HepG2 (cell line): ENCODE measurements around the gene ARIH2. TPM values are rescaled to one million over a fixed set of nuclear protein-coding genes. Genes with fewer than 3 reads are reported as not detected.

Source experiments
- ATAC-seq: fragments of 200-7000 bp; cut with Tn5 transposase; 3 replicates; pipeline ENCODE4 v1.9.1; 2020; ENCODE audit warnings: mild to moderate bottlenecking, moderate library complexity
- BruUV-seq: library from RNA; stranded (reverse); fragments of 400-500 nt; replicated peaks from 2 replicates; lab custom pipeline; 2021; lab: Mats Ljungman, UMichigan
- CTCF ChIA-PET: fragments of 300-600 bp; formaldehyde crosslinking; extraction: SDS; loops from one replicate; lab custom pipeline; 2021; ENCODE audit warnings: low total read pairs, inconsistent platforms, low intra/inter-chr PET ratio; lab: Yijun Ruan, JAX
- POLR2A ChIA-PET: fragments of 350-600 bp; sonication (Branson Sonifier 250); formaldehyde crosslinking; loops from one replicate; lab custom pipeline; 2020; ENCODE audit warnings: antibody characterized with exemption, inconsistent platforms; lab: Yijun Ruan, JAX
- DNase-seq: peaks from one replicate; pipeline ENCODE4 v3.0.0-alpha.2; 2015; ENCODE audit warnings: low spot score
- FAIRE-seq: peaks from 3 replicates; lab custom pipeline; 2011; peaks lifted over from hg19 to GRCh38; lab: Jason Lieb, UNC
- H2AFZ ChIP-seq: one replicate; pipeline ENCODE4 v1.6.1; 2011; ENCODE audit warnings: low read length, inconsistent platforms
- H3K27ac ChIP-seq: fragments of 300-600 bp; 3 replicates; pipeline ENCODE4 v1.8.0; 2011; ENCODE audit warnings: mixed run types, mild to moderate bottlenecking, mixed read lengths, low read length, inconsistent platforms; ENCODE audit not compliant: insufficient read depth; ENCODE audit errors: extremely low read length
- H3K27me3 ChIP-seq, 2 experiments: fragments of 200-600 bp in 1 of 2; 2 replicates in 1 of 2; 3 replicates in 1 of 2; pipeline versions ENCODE4 v1.6.0 to v1.8.0; 2011; ENCODE audit warnings: low read length in 2 of 2, mild to moderate bottlenecking in 2 of 2, moderate library complexity in 2 of 2, inconsistent platforms in 1 of 2; ENCODE audit not compliant: insufficient read depth in 2 of 2, control insufficient read depth in 1 of 2
- H3K36me3 ChIP-seq, 2 experiments: fragments of 200-600 bp in 1 of 2; replicated peaks in 1 of 2; 2 replicates in 1 of 2; 3 replicates in 1 of 2; pipeline versions ENCODE4 v1.5.1 to v1.8.0; 2011; ENCODE audit warnings: low read length in 2 of 2, inconsistent platforms in 1 of 2; ENCODE audit not compliant: insufficient read depth in 2 of 2, control insufficient read depth in 1 of 2
- H3K4me1 ChIP-seq: 2 replicates; pipeline ENCODE4 v1.5.1; 2012; ENCODE audit warnings: low read length, inconsistent platforms; ENCODE audit not compliant: insufficient read depth
- H3K4me2 ChIP-seq: 2 replicates; pipeline ENCODE4 v1.6.0; 2011; ENCODE audit warnings: low read depth, low read length, inconsistent platforms
- H3K4me3 ChIP-seq, 3 experiments: fragments of 200-600 bp in 1 of 3; sonication (generic), shearing (Covaris generic) in 1 of 3; replicated peaks in 1 of 3; 2 replicates each; pipeline ENCODE4 v1.5.1; 2011 to 2016; ENCODE audit warnings: low read length in 3 of 3, inconsistent platforms in 2 of 3, low read depth in 2 of 3, mild to moderate bottlenecking in 2 of 3, control low read depth in 1 of 3, mixed read lengths in 1 of 3; ENCODE audit not compliant: insufficient read depth in 1 of 3
- H3K79me2 ChIP-seq: one replicate; pipeline ENCODE4 v1.6.1; 2011; ENCODE audit warnings: low read length, inconsistent platforms; ENCODE audit not compliant: insufficient read depth
- H3K9ac ChIP-seq: 2 replicates; pipeline ENCODE4 v1.6.0; 2011; ENCODE audit warnings: mild to moderate bottlenecking, low read depth, low read length, inconsistent platforms; ENCODE audit not compliant: insufficient read depth
- H3K9me3 ChIP-seq: 2 replicates; pipeline ENCODE4 v1.5.1; 2012; ENCODE audit warnings: mild to moderate bottlenecking, low read length
- H4K20me1 ChIP-seq: 2 replicates; pipeline ENCODE4 v1.6.0; 2011; ENCODE audit warnings: inconsistent platforms, mild to moderate bottlenecking, low read length, moderate library complexity; ENCODE audit not compliant: insufficient read depth
- ETV5 ChIP-seq: IDR thresholded peaks from 2 replicates; pipeline ENCODE4 v1.6.1; 2018; ENCODE audit warnings: missing biosample characterization, missing genetic modification reagents, inconsistent platforms, borderline replicate concordance
- HDAC2 ChIP-seq: sonication (generic); formaldehyde crosslinking; IDR thresholded peaks from 2 replicates; pipeline ENCODE4 v1.4.0; 2020; ENCODE audit warnings: missing genetic modification reagents
- JUNB ChIP-seq: sonication (generic); formaldehyde crosslinking; IDR thresholded peaks from 2 replicates; pipeline ENCODE4 v1.8.0; 2022; ENCODE audit warnings: missing genetic modification reagents, mild to moderate bottlenecking, borderline replicate concordance
- KAT8 ChIP-seq: IDR thresholded peaks from 2 replicates; pipeline ENCODE4 v1.6.1; 2016; ENCODE audit warnings: missing genetic modification reagents, missing compliant biosample characterization
- MAFF ChIP-seq: IDR thresholded peaks from 2 replicates; pipeline ENCODE4 v1.6.1; 2011; ENCODE audit warnings: low read depth, low read length, improper control_type of control experiment
- MAFK ChIP-seq, 2 experiments: IDR thresholded peaks in 1 of 2; conservative IDR thresholded peaks in 1 of 2; 2 replicates each; pipeline ENCODE4 v1.6.1; 2011; ENCODE audit warnings: improper control_type of control experiment in 2 of 2, low read length in 2 of 2
- RFX3 ChIP-seq: IDR thresholded peaks from 2 replicates; pipeline ENCODE4 v1.6.1; 2016; ENCODE audit warnings: missing biosample characterization, missing genetic modification reagents
- SAP130 ChIP-seq: IDR thresholded peaks from 2 replicates; pipeline ENCODE4 v1.6.1; 2016; ENCODE audit warnings: low read depth
- SMYD3 ChIP-seq: sonication (generic); formaldehyde crosslinking; IDR thresholded peaks from 2 replicates; pipeline ENCODE4 v1.8.1; 2023; ENCODE audit warnings: mild to moderate bottlenecking, missing genetic modification reagents
- ZFX ChIP-seq: sonication (generic); formaldehyde crosslinking; IDR thresholded peaks from 2 replicates; pipeline ENCODE4 v1.4.0; 2020; ENCODE audit warnings: mild to moderate bottlenecking, low read depth, missing genetic modification reagents, moderate library complexity
- ZNF264 ChIP-seq: sonication (generic); formaldehyde crosslinking; IDR thresholded peaks from 2 replicates; pipeline ENCODE4 v1.4.0; 2020; ENCODE audit warnings: missing genetic modification reagents
- ZNF34 ChIP-seq: sonication (generic); formaldehyde crosslinking; IDR thresholded peaks from 2 replicates; pipeline ENCODE4 v1.4.0; 2020; ENCODE audit warnings: mild to moderate bottlenecking, missing genetic modification reagents, borderline replicate concordance
- ZNF557 ChIP-seq: sonication (generic); formaldehyde crosslinking; IDR thresholded peaks from 2 replicates; pipeline ENCODE4 v1.4.0; 2020; ENCODE audit warnings: missing genetic modification reagents
- ZNF614 ChIP-seq: IDR thresholded peaks from 2 replicates; pipeline ENCODE4 v1.6.1; 2018; ENCODE audit warnings: missing biosample characterization, missing genetic modification reagents, inconsistent platforms, borderline replicate concordance
- WGBS: methylation state at CpG from one replicate; pipeline ENCODE4 v1.1.6; 2017; ENCODE audit warnings: low lambda C conversion rate; 5-methylcytosine and 5-hydroxymethylcytosine counted together
- in situ Hi-C: cut with HindIII; loops from 2 replicates; pipeline ENCODE4 v1.10.0; 2017; ENCODE audit warnings: low pct_unique_long_range_greater_than_20kb; ENCODE audit not compliant: extremely low pct_ligation_motif_present
- intact Hi-C: fragments of 100-400 bp; cut with micrococcal nuclease; formaldehyde crosslinking; loops from one replicate; pipeline ENCODE4 v1.10.0; 2022; ENCODE audit not compliant: unreplicated experiment
- polyA plus RNA-seq, 8 experiments: library from polyadenylated mRNA; depleted of rRNA in 3 of 8; stranded (reverse) in 7 of 8; unstranded in 1 of 8; fragments of >200 nt; fragmentation: Illumina TruSeq in 4 of 8; extraction: Trizol in 4 of 8; gene quantifications; 2 replicates each; pipeline versions ENCODE4 v1.2.1 to v1.2.3, GENCODE V29; 2011 to 2016; ENCODE audit warnings: low read depth in 4 of 8, missing spikeins in 1 of 8, mixed read lengths in 1 of 8; ENCODE audit not compliant: insufficient read depth in 1 of 8
- total RNA-seq, 5 experiments: library from RNA; depleted of rRNA; stranded (reverse); fragments of >200 nt; fragmentation: Illumina TruSeq; extraction: Trizol; gene quantifications; 2 replicates each; pipeline ENCODE4 v1.2.3, GENCODE V29; 2016; ENCODE audit warnings: low read depth in 1 of 5
- TF ChIP-seq, protein P1 (sequence below): sonication (generic); formaldehyde crosslinking; IDR thresholded peaks from 2 replicates; pipeline ENCODE4 v1.5.0; 2020; ENCODE audit warnings: missing genetic modification reagents
- TF ChIP-seq, protein P2 (sequence below): sonication (generic); formaldehyde crosslinking; IDR thresholded peaks from 2 replicates; pipeline ENCODE4 v1.8.1; 2023; ENCODE audit warnings: mild to moderate bottlenecking, inconsistent platforms, moderate library complexity, missing genetic modification reagents, borderline replicate concordance
- TF ChIP-seq, protein P3 (sequence below): sonication (generic); formaldehyde crosslinking; IDR thresholded peaks from 2 replicates; pipeline ENCODE4 v1.4.0; 2020; ENCODE audit warnings: missing genetic modification reagents

Gene ARIH2
- total and polyA plus RNA-seq, 2 of the 13 experiments (the other 11 are each of a cell fraction or from before 2014, with no cell fraction given), result 64.8 to 83.3 TPM

DNA sequence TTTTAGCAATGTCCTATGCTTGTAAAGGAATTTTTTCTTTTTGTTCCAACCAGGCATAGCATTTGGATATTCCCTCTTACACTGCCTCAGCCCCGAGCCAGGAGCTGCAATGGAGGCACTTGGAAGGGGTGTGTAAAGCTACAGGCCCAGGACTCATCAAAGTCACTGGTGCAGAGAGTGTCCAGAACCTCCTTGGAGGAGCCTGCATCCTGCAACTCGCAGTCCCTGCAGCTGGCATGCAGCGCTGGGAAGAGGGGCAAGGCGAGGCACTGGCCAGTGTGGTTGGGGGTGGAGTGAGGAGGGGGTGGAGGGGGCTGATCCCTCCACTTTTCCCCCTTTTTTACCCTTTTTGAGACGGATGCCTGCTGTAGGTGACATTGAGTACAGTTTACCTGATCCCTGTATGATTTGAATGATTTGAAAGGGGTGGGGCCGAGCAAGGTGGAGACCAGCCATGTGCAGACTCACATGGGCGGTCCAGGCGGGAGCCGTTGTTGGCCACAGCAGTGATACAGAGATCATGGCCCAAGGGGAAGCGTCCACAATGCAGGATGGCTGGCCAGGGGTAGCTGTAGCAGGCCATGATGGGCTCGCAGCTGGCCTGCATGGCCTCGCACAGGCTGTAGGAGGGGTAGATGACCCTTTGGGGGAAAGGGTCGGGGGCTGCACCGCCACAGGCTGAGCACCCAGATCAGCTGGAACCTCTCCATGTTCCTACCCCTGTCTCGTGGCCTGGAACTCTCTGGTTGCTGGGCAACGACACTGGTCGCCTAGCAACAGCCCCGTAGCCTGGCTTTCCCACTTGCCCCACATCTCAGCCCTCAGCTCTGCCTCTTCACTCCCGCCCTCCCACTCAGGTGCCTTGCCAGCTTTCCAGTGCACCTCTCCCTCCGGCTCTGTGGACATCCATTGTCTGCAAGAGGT, 79.3 kb downstream of the ARIH2 start (continued):
- TF ChIP-seq ZNF614 (CRISPR knock-in tag) (no peak), SAP130 (CRISPR knock-in tag) (0 out of 2 replicates have a peak, but pooled peaks have one; percentile 5), RFX3 (CRISPR knock-in tag) (peak; percentile 63), ETV5 (no peak), ZNF264 (no peak)
- TF ChIP-seq, protein P1, sequence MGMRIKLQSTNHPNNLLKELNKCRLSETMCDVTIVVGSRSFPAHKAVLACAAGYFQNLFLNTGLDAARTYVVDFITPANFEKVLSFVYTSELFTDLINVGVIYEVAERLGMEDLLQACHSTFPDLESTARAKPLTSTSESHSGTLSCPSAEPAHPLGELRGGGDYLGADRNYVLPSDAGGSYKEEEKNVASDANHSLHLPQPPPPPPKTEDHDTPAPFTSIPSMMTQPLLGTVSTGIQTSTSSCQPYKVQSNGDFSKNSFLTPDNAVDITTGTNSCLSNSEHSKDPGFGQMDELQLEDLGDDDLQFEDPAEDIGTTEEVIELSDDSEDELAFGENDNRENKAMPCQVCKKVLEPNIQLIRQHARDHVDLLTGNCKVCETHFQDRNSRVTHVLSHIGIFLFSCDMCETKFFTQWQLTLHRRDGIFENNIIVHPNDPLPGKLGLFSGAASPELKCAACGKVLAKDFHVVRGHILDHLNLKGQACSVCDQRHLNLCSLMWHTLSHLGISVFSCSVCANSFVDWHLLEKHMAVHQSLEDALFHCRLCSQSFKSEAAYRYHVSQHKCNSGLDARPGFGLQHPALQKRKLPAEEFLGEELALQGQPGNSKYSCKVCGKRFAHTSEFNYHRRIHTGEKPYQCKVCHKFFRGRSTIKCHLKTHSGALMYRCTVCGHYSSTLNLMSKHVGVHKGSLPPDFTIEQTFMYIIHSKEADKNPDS (CRISPR knock-in tag), result no peak

DNA sequence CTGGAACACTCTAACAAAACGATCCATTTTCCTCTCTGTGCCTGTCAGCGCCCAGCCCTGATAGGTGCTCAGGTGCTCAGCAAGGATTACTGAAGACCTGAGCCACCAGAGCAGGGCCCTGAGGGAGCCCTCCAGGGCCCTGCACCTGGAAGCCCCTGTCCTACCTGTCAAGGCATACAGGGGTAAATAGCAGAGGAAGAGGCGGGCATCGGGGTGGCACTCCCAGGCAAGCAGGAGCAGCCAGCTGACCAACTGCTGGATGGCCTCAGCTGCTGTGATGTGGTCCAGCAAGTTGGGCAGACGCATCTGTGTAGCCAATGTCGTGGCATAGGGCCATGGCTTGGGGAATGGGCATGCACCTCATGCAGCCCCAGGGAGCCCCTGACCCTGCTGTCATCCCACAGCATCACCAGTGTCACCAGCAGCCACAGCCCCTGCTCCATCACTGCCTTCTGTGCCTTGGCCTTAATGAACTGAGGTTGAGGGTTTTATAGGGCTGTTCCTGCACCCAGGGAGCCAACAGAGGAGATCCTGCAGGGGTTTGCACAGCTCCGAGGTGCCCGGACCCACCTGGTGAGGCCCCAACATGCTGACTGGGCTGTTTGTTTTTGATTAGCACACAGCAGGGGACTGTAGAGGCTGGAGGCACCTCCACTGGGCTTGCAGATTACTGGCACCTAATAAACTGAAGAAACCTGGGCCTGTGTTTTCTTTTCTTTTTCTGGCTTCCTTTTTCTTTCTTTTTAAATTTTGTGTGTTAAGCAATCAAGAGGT, 80.6 kb downstream of the ARIH2 start:
- Histone ChIP-seq H3K9ac (no peak overlapping the region), H3K36me3 (no peaks in the 10 kb centered on the region), H3K4me2 (peak overlapping the region; percentile 59), H3K4me1 (peaks cover 74% of the 10 kb centered on the region), H3K79me2 (no peaks in the 10 kb centered on the region), H3K4me3 (no peak overlapping the region), H3K9me3 (no peaks in the 10 kb centered on the region), H2AFZ (no peak overlapping the region), H3K27ac (no peak overlapping the region), H3K27me3 (no peaks in the 10 kb centered on the region), H4K20me1 (no peaks in the 10 kb centered on the region)
- in situ Hi-C loops (no loop called here), intact Hi-C loops (no loop called here)
- no TSS peak for BruUV-seq
- ChIA-PET POLR2A (interaction anchor here (1.1 to 2.9 kb wide), 2 partner anchors 8 to 30 kb away, joined by 5 to 26 read pairs; partner anchors contain the start of genes IMPDH2 and WDR6), CTCF (no interaction called here)
- FAIRE-seq (no peak), DNase-seq (no peak), ATAC-seq (peak; percentile 19; the same call in 2 of the 3 replicates)
- 45% methylated on average over 3 of the region's 8 CpGs for WGBS
- TF ChIP-seq ZFX, result no peak
- TF ChIP-seq HDAC2 (CRISPR knock-in tag), result no peak
- TF ChIP-seq ZNF34 (CRISPR knock-in tag), result no peak
- TF ChIP-seq MAFK (conservative IDR thresholded peaks at IDR 0.05 in 1 of 2, IDR thresholded peaks at IDR 0.05 in 1 of 2; ENCODE audit: low read length in 2 of 2), result peak; percentile 81 to 87
- TF ChIP-seq, protein P2, sequence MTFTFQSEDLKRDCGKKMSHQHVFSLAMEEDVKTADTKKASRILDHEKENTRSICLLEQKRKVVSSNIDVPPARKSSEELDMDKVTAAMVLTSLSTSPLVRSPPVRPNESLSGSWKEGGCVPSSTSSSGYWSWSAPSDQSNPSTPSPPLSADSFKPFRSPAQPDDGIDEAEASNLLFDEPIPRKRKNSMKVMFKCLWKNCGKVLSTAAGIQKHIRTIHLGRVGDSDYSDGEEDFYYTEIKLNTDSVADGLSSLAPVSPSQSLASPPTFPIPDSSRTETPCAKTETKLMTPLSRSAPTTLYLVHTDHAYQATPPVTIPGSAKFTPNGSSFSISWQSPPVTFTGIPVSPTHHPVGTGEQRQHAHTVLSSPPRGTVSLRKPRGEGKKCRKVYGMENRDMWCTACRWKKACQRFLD (CRISPR knock-in tag), result no peak
- no peak for TF ChIP-seq JUNB (CRISPR knock-in tag)
- TF ChIP-seq ZNF557 (CRISPR knock-in tag), result no peak
- peak; percentile 73 for TF ChIP-seq MAFF
- TF ChIP-seq, protein P3, sequence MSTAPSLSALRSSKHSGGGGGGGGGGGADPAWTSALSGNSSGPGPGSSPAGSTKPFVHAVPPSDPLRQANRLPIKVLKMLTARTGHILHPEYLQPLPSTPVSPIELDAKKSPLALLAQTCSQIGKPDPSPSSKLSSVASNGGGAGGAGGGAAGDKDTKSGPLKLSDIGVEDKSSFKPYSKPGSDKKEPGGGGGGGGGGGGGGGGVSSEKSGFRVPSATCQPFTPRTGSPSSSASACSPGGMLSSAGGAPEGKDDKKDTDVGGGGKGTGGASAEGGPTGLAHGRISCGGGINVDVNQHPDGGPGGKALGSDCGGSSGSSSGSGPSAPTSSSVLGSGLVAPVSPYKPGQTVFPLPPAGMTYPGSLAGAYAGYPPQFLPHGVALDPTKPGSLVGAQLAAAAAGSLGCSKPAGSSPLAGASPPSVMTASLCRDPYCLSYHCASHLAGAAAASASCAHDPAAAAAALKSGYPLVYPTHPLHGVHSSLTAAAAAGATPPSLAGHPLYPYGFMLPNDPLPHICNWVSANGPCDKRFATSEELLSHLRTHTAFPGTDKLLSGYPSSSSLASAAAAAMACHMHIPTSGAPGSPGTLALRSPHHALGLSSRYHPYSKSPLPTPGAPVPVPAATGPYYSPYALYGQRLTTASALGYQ (CRISPR knock-in tag), result no peak
- TF ChIP-seq SMYD3 (CRISPR knock-in tag), result no peak
- TF ChIP-seq KAT8 (CRISPR knock-in tag), result no peak
